NCI-H82 treated with DMSO at 0.1 percent for 48 hours (cell line): ENCODE results near the gene DYNC1I2.
A peak's percentile ranks its signal among the peaks of the same experiment; 100 is the strongest.

Experiments
- DNase-seq: peaks from one replicate; lab custom pipeline; 2025; ENCODE audit not compliant: unreplicated experiment; lab: John Stamatoyannopoulos, UW

The DYNC1I2 gene

GRCh38 chr2:171687287-171688128, at the start of gene DYNC1I2:
Gene DYNC1I2 (plus strand): TSS chr2:171687469. CDS start chr2:171690156, 2,687 bp downstream.
- DNase-seq: peak; percentile 93

- DNase-seq: no peak
Observed at GRCh38 chr2:171651667-171652415, 35.4 kb upstream of the DYNC1I2 start.

- DNase-seq: no peak
Observed at GRCh38 chr2:171652416-171652785, 34.9 kb upstream of the DYNC1I2 start.

GRCh38 chr2:171655586-171655985, 31.7 kb upstream of the DYNC1I2 start:
- no peak for DNase-seq

GRCh38 chr2:171667041-171667440, 20.2 kb upstream of the DYNC1I2 start:
- DNase-seq: no peak

- no peak for DNase-seq
Observed at GRCh38 chr2:171668183-171668582, 19.1 kb upstream of the DYNC1I2 start.

GRCh38 chr2:171669121-171669520, 18.1 kb upstream of the DYNC1I2 start:
- DNase-seq: no peak

- DNase-seq: no peak
Observed at GRCh38 chr2:171670655-171671054, 16.6 kb upstream of the DYNC1I2 start.

- DNase-seq: no peak
Observed at GRCh38 chr2:171671867-171672266, 15.4 kb upstream of the DYNC1I2 start.

- no peak for DNase-seq
Observed at GRCh38 chr2:171673905-171674304, 13.4 kb upstream of the DYNC1I2 start.

- no peak for DNase-seq
Observed at GRCh38 chr2:171675810-171676345, 11.4 kb upstream of the DYNC1I2 start.

GRCh38 chr2:171678619-171679018, 8.7 kb upstream of the DYNC1I2 start:
- DNase-seq: no peak

- DNase-seq: no peak
Observed at GRCh38 chr2:171688129-171688465, 828 bp downstream of the DYNC1I2 start.

- no peak for DNase-seq
Observed at GRCh38 chr2:171692331-171692730, 5.1 kb downstream of the DYNC1I2 start.

- no peak for DNase-seq
Observed at GRCh38 chr2:171702781-171703556, 15.7 kb downstream of the DYNC1I2 start.

GRCh38 chr2:171703574-171704347, 16.5 kb downstream of the DYNC1I2 start:
- peak; percentile 60 for DNase-seq

- no peak for DNase-seq
Observed at GRCh38 chr2:171706152-171706803, 19.0 kb downstream of the DYNC1I2 start.

- DNase-seq: no peak
Observed at GRCh38 chr2:171707752-171708151, 20.5 kb downstream of the DYNC1I2 start.

GRCh38 chr2:171709011-171709685, 21.9 kb downstream of the DYNC1I2 start:
- DNase-seq: no peak
